ENCODE measurements around the gene NME3.

- no peak for TF ChIP-seq MAX (IDR thresholded peaks at IDR 0.05; ENCODE audit: insufficient read depth, insufficient read length)
- TF ChIP-seq CTCF (IDR thresholded peaks at IDR 0.05; ENCODE audit: extremely low read depth in 1 of 2, insufficient read depth in 1 of 2, low read depth in 1 of 2, low read length in 2 of 2) = no peak
- TF ChIP-seq POLR2A (IDR thresholded peaks at IDR 0.05; ENCODE audit: low read depth, low read length) = no peak
- TF ChIP-seq POLR2AphosphoS5 (IDR thresholded peaks at IDR 0.05; ENCODE audit: insufficient read depth, low read depth, low read length) = no peak
- TF ChIP-seq EZH2 (IDR thresholded peaks at IDR 0.05; ENCODE audit: borderline replicate concordance, low read depth, low read length, severe bottlenecking) = no peak
- no peak for TF ChIP-seq JUN (IDR thresholded peaks at IDR 0.05; ENCODE audit: borderline replicate concordance, insufficient read depth, insufficient read length, low read depth)
- TF ChIP-seq FOS (IDR thresholded peaks at IDR 0.05; ENCODE audit: borderline replicate concordance, insufficient read depth, low read length) = no peak
- TF ChIP-seq MYC (IDR thresholded peaks at IDR 0.05; ENCODE audit: low read depth, low read length) = no peak
- TF ChIP-seq GATA2 (IDR thresholded peaks at IDR 0.05; ENCODE audit: insufficient read depth, insufficient read length, low read depth, low read length) = no peak
Observed at GRCh38 chr16:1721372-1721771, 50.0 kb downstream of the NME3 start.

Measured in endothelial cell of umbilical vein (primary cell).